T-helper 22 cell (primary cell): Measurements from ENCODE around the gene WNT5B.
"Not testable (repeated sequence)": the region's sequence is repeated elsewhere in the genome, so short reads cannot be mapped to it uniquely, and the experiment has no call there.

Experiments
- DNase-seq: peaks from one replicate; pipeline ENCODE4 v3.0.0-alpha.2; 2020; ENCODE audit warnings: low read depth

Gene WNT5B

GRCh38 chr12:1691123-1692007 lies 62.3 kb downstream of the WNT5B start:
- no peak for DNase-seq

- DNase-seq, result no peak
Observed at GRCh38 chr12:1692226-1692625, 63.2 kb downstream of the WNT5B start.

- no peak for DNase-seq
Observed at GRCh38 chr12:1692895-1693610, 64.0 kb downstream of the WNT5B start.

- DNase-seq, result not testable (repeated sequence)
Observed at GRCh38 chr12:1695097-1695496, 66.1 kb downstream of the WNT5B start.

- DNase-seq, result no peak
Observed at GRCh38 chr12:1695886-1696670, 67.0 kb downstream of the WNT5B start.

- DNase-seq, result no peak
Observed at GRCh38 chr12:1696800-1697199, 67.8 kb downstream of the WNT5B start.
